ENCODE measurements around the gene SEC24A. TPM values are rescaled to one million over a fixed set of nuclear protein-coding genes. Genes with fewer than 3 reads are reported as not detected.

Gene SEC24A
- total RNA-seq, 3 donors from 2014 or later = 23.0 to 30.4 (median 23.9) TPM

DNA sequence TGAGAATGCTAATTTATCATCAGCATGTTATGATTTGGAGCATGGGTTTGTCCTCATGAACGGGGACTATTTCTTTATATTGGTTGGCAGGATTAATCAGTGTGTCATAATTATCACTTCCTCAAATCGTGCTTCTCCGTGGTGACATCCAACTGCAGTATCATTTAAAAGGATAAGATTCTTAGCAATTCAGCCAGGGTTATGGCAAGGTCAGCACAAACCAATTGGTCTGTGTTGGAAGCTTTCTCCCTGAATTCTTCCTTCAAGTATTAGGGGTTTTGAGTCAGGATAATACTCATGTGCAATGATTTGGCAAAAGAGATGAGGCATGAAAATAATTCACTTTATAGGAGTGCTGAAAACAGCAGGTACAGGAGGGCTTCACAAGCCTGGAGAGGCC, 84.2 kb downstream of the SEC24A start:
- ATAC-seq = no peak
- no peak for DNase-seq
- Histone ChIP-seq H3K4me1 (ENCODE audit: low read depth) (no peaks in the 10 kb centered on the region), H3K36me3 (ENCODE audit: low read depth) (no peaks in the 10 kb centered on the region), H3K9me3 (no peaks in the 10 kb centered on the region), H3K4me3 (no peak overlapping the region)
- TF ChIP-seq, protein P1, sequence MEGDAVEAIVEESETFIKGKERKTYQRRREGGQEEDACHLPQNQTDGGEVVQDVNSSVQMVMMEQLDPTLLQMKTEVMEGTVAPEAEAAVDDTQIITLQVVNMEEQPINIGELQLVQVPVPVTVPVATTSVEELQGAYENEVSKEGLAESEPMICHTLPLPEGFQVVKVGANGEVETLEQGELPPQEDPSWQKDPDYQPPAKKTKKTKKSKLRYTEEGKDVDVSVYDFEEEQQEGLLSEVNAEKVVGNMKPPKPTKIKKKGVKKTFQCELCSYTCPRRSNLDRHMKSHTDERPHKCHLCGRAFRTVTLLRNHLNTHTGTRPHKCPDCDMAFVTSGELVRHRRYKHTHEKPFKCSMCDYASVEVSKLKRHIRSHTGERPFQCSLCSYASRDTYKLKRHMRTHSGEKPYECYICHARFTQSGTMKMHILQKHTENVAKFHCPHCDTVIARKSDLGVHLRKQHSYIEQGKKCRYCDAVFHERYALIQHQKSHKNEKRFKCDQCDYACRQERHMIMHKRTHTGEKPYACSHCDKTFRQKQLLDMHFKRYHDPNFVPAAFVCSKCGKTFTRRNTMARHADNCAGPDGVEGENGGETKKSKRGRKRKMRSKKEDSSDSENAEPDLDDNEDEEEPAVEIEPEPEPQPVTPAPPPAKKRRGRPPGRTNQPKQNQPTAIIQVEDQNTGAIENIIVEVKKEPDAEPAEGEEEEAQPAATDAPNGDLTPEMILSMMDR (IDR thresholded peaks at IDR 0.05) = no peak
- intact Hi-C loops (cut with DNase I, micrococcal nuclease) = no loop called here

DNA sequence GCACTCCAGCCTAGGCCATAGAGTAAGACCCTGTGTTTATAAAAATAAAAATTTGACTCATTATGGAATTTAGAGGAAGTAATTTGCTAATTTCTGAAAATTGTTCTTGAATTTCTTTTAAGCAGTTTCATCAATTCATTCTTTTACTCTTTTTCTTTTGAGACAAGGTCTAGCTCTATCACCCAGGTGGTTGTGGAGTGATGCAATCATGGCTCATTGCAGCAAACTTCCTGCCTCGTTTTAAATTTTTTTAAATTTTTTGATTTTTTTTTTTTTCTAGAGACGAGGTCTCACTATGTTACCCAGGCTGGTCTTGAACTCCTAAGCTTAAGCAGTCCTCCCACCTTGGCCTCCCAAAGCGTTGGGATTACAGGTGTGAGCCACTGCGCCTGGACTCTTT, 86.7 kb downstream of the SEC24A start:
- no peak overlapping the region for H3K4me3 ChIP-seq
- no peaks in the 10 kb centered on the region for H3K36me3 ChIP-seq (ENCODE audit: low read depth)
- DNase-seq (no peak), ATAC-seq (no peak)
- peaks cover 9% of the 10 kb centered on the region for H3K4me1 ChIP-seq (ENCODE audit: low read depth)
- intact Hi-C loops (cut with DNase I, micrococcal nuclease) = no loop called here
- TF ChIP-seq, protein P1 (IDR thresholded peaks at IDR 0.05) = no peak
- H3K9me3 ChIP-seq = no peaks in the 10 kb centered on the region

DNA sequence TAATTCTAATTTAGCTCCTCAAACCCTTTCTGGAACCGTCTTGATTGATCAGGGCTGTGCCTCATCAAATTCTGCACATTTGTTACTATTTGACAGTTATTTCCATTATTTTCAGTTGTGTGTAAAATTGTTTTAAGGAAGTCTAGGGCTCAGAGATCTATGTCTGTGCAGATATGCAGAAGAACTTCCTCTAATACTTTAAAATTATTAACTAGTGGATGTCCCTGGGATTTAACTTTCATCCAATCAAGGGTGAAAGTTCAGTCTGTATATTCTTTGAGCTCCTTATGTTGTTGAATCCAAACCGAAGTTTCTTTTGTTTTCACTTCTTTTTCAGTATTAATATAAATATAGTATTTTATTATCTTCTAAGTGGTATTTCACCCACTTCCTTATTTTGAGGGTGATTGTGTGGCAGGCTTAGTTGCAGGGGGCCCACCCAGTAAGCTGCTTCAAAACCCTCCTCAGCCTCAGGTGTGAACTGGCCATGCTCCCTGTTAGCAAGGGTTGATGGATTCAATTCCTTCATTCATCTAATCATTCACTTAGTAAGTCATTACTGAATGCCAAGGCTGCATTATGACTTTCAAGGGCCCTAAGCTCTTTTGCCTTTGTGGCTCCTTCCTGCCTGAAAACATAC, 87.7 kb downstream of the SEC24A start:
- no peak overlapping the region for H3K4me3 ChIP-seq
- ATAC-seq (no peak), DNase-seq (no peak)
- peaks cover 9% of the 10 kb centered on the region for H3K4me1 ChIP-seq (ENCODE audit: low read depth)
- TF ChIP-seq, protein P1 (IDR thresholded peaks at IDR 0.05) = no peak
- H3K36me3 ChIP-seq (ENCODE audit: low read depth) = no peaks in the 10 kb centered on the region
- H3K9me3 ChIP-seq = no peaks in the 10 kb centered on the region
- intact Hi-C loops (cut with DNase I, micrococcal nuclease) = no loop called here

DNA sequence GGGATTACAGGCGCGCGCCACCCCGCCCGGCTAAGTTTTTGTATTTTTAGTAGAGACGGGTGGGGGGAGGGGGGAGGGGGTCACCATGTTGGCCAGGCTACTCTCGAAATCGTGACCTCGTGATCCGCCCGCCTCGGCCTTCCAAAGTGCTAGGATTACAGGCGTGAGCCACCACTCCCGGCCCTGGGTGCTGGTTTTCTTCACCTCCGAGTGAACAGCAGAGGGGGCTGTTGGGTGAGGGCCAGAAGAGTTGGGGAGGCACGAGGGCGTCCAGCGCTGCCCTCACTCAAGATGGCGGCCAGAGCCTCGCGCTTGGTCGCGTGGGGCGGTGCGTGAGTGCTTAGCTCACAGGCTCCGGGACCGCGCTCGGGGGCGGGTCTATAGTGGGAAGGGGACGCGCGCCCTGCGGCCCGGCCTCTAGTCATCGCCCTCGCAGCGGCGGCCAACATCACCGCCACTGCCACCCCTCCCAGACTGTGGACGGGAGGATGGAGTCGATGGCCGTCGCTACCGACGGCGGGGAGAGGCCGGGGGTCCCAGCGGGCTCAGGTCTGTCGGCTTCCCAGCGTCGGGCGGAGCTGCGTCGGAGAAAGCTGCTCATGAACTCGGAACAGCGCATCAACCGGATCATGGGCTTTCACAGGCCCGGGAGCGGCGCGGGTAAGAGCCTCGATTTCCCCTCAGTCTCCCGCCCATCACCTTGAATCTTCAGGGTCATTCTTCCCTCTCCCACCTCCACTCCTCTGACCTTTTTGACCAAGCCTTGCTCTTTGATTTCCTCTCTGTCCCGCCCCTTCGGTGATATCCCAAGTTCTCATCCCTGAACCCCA, 89.8 kb downstream of the SEC24A start, which contains the start of gene CAMLG:
TSS of gene CAMLG (plus strand) at position 416 of the 830 bp plus-strand sequence. CDS start at position 489, 73 bp downstream.
- peaks cover 9% of the 10 kb centered on the region for H3K4me1 ChIP-seq (ENCODE audit: low read depth)
- H3K36me3 ChIP-seq (ENCODE audit: low read depth) = no peaks in the 10 kb centered on the region
- ATAC-seq (peak; percentile 98), DNase-seq (peak; percentile 99)
- no peaks in the 10 kb centered on the region for H3K9me3 ChIP-seq
- peak within 1 kb of the TSS; percentile 54 for H3K4me3 ChIP-seq
- TF ChIP-seq, protein P1 (IDR thresholded peaks at IDR 0.05) = peak; percentile 71
- intact Hi-C loops (cut with DNase I, micrococcal nuclease) = no loop called here

DNA sequence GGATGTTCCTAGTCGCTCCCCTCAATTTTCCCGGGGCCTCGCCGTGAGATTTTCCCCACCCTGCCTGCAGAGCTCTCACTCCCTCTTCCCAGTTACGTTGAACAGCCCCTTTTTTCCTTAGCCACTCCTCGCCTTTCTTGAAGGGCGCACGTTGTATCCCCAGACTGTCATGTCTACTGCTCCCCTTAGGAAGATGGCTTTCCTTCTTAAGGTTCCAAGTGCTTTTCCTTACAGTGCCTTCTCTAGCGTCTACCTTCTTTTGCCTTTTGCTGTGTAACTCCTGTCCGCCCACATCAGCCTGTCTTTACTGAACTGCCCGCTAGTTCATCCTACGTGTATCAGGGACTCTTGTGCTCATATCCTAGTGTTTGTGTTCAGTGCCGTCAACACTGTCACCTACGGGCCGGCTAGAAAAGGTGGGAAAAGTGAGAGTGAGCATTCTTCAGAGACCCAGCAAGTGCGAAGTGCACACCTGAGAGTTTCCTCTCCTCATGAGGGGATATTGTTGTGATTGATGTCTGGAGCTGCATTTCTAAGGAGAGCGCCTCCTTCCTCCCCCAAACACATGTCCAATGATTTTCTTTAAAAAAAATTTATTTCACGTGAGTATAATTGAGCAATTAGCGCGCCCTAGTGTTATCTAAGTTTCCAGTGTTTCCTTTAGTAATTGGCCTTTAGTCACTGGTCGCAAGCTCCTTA, 90.5 kb downstream of the SEC24A start:
- Histone ChIP-seq H3K36me3 (ENCODE audit: low read depth) (no peaks in the 10 kb centered on the region), H3K9me3 (no peaks in the 10 kb centered on the region), H3K4me3 (peak overlapping the region; percentile 54), H3K4me1 (ENCODE audit: low read depth) (peaks cover 9% of the 10 kb centered on the region)
- peak in 1 of 3 donors; percentile 27 for DNase-seq
- TF ChIP-seq, protein P1 (IDR thresholded peaks at IDR 0.05) = no peak
- peak; percentile 40 for ATAC-seq
- intact Hi-C loops (cut with DNase I, micrococcal nuclease) = no loop called here

Measured in mucosa of descending colon (tissue), 3 donors.